Activated CD4-positive, alpha-beta T cell treated with anti-CD3 and anti-CD28 coated beads, Interleukin-2, amount 10 ng/mL, durations not matched to agents 24 days and 14 days (primary cell): ENCODE data around the gene ERMP1. TPM values are rescaled to one million over a fixed set of nuclear protein-coding genes. Genes with fewer than 3 reads are reported as not detected.
"Not testable (repeated sequence)": the region's sequence is repeated elsewhere in the genome, so short reads cannot be mapped to it uniquely, and the experiment has no call there.

Experiments used
- DNase-seq: peaks from one replicate; pipeline ENCODE4 v3.0.0; 2022
- H3K27ac Mint-ChIP-seq: one replicate; pipeline ENCODE4 v1.8.0; 2022; ENCODE audit warnings: mild to moderate bottlenecking, mixed read lengths
- H3K27me3 Mint-ChIP-seq: one replicate; pipeline ENCODE4 v1.8.0; 2022; ENCODE audit warnings: mixed read lengths
- H3K36me3 Mint-ChIP-seq: one replicate; pipeline ENCODE4 v1.8.0; 2022; ENCODE audit warnings: low read depth, mild to moderate bottlenecking, mixed read lengths
- H3K4me1 Mint-ChIP-seq: one replicate; pipeline ENCODE4 v1.8.0; 2021; ENCODE audit warnings: mixed read lengths
- H3K4me3 Mint-ChIP-seq: one replicate; pipeline ENCODE4 v1.8.0; 2022; ENCODE audit warnings: mild to moderate bottlenecking, moderate library complexity, mixed read lengths
- H3K9me3 Mint-ChIP-seq: one replicate; pipeline ENCODE4 v1.8.0; 2021; ENCODE audit warnings: mixed read lengths
- intact Hi-C: fragments of 100-400 bp; cut with micrococcal nuclease; formaldehyde crosslinking; loops from one replicate; pipeline ENCODE4 v1.15.1; 2023
- total RNA-seq: library from RNA; stranded (reverse); gene quantifications from 2 replicates; pipeline ENCODE4 v1.2.3, GENCODE V29; 2022

The ERMP1 gene, protein sequence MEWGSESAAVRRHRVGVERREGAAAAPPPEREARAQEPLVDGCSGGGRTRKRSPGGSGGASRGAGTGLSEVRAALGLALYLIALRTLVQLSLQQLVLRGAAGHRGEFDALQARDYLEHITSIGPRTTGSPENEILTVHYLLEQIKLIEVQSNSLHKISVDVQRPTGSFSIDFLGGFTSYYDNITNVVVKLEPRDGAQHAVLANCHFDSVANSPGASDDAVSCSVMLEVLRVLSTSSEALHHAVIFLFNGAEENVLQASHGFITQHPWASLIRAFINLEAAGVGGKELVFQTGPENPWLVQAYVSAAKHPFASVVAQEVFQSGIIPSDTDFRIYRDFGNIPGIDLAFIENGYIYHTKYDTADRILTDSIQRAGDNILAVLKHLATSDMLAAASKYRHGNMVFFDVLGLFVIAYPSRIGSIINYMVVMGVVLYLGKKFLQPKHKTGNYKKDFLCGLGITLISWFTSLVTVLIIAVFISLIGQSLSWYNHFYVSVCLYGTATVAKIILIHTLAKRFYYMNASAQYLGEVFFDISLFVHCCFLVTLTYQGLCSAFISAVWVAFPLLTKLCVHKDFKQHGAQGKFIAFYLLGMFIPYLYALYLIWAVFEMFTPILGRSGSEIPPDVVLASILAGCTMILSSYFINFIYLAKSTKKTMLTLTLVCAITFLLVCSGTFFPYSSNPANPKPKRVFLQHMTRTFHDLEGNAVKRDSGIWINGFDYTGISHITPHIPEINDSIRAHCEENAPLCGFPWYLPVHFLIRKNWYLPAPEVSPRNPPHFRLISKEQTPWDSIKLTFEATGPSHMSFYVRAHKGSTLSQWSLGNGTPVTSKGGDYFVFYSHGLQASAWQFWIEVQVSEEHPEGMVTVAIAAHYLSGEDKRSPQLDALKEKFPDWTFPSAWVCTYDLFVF
- 17.3 and 18.0 TPM in 2 replicates for total RNA-seq

DNA sequence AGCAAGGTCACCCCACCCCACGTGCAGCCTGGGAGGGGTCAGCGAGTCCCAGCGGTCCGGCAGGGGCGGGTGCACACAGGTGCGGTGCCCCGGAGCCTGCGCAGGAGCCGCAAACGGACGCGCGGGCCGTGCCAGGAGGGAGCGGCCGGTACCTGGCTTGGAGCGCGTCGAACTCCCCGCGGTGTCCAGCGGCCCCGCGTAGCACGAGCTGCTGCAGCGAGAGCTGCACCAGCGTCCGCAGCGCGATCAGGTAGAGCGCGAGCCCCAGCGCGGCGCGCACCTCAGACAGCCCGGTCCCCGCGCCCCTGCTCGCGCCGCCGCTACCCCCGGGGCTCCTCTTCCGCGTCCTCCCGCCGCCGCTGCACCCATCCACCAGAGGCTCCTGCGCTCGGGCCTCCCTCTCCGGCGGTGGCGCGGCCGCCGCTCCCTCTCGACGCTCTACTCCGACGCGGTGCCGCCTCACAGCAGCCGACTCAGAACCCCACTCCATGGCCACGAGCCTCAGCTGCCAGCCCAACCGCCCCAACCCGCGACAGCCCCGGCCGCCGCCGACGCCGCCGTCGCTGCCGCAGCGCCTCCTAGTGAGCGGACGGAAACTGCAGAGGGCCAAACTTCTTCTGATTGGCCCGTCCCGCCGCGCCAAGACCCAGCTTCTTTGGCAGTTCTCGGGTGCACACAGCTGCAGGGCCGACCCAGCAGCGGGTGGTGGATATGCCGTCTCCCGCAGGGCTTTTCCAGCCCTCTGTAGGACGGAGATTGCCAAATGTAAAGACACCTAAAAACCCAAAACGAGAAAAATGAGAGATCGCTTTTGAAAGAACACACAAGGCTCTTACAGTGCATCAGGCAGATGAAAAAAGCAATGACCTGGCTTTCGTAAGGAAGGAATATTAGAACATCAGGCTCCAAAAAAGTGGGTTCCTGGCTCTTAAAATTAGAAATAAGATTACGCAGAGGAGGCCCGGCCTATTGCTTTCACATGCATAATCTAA lies at the start of gene ERMP1:
ERMP1 (minus strand) TSS at position 580 of the 992 bp plus-strand sequence; CDS start at position 490, 90 bp downstream.
- Mint-ChIP-seq H3K27me3 (peaks cover 4% of the 10 kb centered on the region), H3K4me3 (peak within 1 kb of the TSS; percentile 98), H3K27ac (peak within 1 kb of the TSS; percentile 88), H3K9me3 (no peaks in the 10 kb centered on the region), H3K36me3 (peaks cover 23% of the 10 kb centered on the region), H3K4me1 (peaks cover 44% of the 10 kb centered on the region)
- intact Hi-C loops = loop anchor here (1.0 to 2.0 kb wide), 6 partner anchors 8 to 204 kb away; partner anchors contain the start of gene RIC1
- peak; percentile 97 for DNase-seq

DNA sequence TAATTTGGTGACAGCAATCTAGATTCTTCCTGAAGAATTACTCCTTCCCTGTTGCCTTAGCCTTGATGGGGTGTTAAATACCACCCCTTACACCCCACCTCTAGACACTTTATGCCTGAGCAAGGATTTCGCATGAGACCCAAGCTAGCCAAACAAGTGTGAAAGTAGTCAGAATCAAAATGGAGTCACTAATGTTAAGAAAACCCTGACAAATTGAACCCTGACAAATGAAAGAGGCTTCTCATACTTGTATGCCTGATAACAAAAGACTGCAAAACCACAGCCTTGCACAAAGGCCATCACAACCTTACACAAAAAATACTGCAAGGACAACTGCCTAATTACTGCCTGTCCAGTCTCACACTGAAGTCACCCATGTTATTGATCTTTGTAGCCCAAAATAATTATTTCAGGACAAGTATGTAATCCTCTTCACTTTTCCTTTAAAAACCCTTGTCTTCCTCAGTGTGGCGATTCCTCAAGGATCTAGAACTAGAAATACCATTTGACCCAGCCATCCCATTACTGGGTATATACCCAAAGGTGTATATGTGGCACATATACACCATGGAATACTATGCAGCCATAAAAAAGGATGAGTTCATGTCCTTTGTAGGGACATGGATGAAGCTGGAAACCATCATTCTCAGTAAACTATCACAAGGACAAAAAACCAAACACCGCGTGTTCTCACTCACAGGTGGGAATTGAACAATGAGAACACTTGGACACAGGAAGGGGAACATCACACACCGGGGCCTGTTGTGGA lies 49.5 kb upstream of the ERMP1 start:
- H3K36me3 Mint-ChIP-seq, H3K9me3 Mint-ChIP-seq, H3K4me3 Mint-ChIP-seq, DNase-seq, H3K27ac Mint-ChIP-seq, H3K27me3 Mint-ChIP-seq: not testable (repeated sequence)
- intact Hi-C loops = loop anchor here (10.0 kb wide), 1 partner anchor 682 kb away; no protein-coding TSS in a partner anchor
- peaks cover 12% of the 10 kb centered on the region for H3K4me1 Mint-ChIP-seq

DNA sequence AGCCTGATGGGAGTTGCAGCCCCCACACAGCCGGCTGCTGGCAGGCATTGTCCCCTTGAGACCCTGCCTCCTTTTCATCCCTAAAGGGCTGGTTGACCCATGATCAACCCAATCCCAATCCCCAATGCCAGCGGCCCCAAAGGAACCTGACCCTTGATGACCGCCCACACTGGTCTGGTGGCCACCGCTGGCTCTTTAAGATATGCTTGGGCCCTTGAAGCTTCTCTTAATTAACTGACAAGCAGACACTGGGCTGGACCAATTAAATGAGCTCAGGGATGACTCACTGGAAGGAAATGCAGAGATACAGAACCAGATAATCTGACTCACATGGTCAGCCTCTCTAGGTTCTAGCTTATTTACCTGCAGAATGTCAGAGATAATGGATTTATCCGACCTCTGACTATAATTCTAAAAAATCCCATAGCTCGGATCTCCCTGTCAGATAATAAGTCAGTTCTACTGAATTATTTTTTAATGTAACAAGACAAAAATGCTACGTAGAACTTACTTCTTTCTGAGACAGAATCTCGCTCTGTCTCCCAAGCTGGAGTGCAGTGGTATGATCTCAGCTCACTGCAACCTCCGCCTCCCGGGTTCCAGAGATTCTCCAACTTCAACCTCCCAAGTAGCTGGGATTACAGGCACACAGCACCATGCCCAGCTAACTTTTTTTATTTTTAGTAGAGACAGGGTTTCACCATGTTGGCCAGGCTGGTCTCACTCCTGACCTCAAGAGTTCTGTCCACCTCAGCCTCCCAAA lies 46.7 kb upstream of the ERMP1 start:
- intact Hi-C loops = loop anchor here (10.0 kb wide), 1 partner anchor 685 kb away; no protein-coding TSS in a partner anchor
- peaks cover 13% of the 10 kb centered on the region for H3K36me3 Mint-ChIP-seq
- H3K4me1 Mint-ChIP-seq = peaks cover 12% of the 10 kb centered on the region
- H3K27me3 Mint-ChIP-seq = no peaks in the 10 kb centered on the region
- no peak overlapping the region for H3K4me3 Mint-ChIP-seq
- peaks cover 6% of the 10 kb centered on the region for H3K9me3 Mint-ChIP-seq
- no peak for DNase-seq
- H3K27ac Mint-ChIP-seq = no peak overlapping the region

DNA sequence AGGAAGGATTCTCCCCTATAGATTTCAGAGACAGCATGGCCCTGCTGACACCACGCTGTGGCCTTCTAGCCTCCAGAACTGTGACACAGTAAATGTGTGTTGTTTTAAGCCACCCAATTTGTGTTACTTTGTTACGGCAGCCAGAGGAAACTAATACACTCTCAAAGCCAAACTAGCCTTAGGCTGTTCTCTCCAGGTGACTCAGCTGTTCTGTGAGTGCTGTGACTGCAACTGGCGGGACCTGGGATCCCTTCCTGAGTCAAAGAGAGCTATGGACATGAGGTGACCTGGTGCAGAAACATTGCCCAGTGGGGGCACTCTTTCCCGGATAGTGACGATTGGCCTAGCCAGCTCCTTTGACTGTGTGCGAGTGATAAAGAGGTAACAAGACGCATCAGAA lies 43.8 kb upstream of the ERMP1 start:
- H3K4me1 Mint-ChIP-seq = peaks cover 22% of the 10 kb centered on the region
- no peak overlapping the region for H3K4me3 Mint-ChIP-seq
- H3K9me3 Mint-ChIP-seq = peaks cover 6% of the 10 kb centered on the region
- peaks cover 17% of the 10 kb centered on the region for H3K36me3 Mint-ChIP-seq
- no peak for DNase-seq
- H3K27me3 Mint-ChIP-seq = no peaks in the 10 kb centered on the region
- intact Hi-C loops = no loop called here
- H3K27ac Mint-ChIP-seq = no peak overlapping the region

DNA sequence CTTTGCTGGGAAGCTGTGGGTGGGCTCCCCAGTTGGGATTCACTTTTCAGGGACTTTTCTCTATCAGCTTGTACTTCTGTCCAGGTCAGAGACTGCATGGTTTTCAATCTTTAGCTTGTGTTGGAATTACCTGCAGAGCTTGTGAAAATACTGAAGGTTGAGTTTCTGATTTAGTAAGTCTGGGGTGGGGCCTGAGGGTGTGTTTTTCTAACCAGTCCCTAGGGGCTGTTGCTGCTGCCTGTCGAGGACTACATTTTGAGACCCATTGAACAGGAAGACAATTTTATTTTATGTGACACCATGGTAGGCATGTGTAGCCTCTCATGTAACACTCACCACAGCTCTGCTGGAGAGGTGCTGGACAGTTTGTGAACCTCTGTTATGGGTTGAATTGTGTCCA lies 43.1 kb upstream of the ERMP1 start:
- intact Hi-C loops = no loop called here
- H3K9me3 Mint-ChIP-seq = peaks cover 6% of the 10 kb centered on the region
- no peak for DNase-seq
- peaks cover 22% of the 10 kb centered on the region for H3K4me1 Mint-ChIP-seq
- no peak overlapping the region for H3K27ac Mint-ChIP-seq
- H3K36me3 Mint-ChIP-seq = peaks cover 17% of the 10 kb centered on the region
- H3K4me3 Mint-ChIP-seq = no peak overlapping the region
- H3K27me3 Mint-ChIP-seq = no peaks in the 10 kb centered on the region

DNA sequence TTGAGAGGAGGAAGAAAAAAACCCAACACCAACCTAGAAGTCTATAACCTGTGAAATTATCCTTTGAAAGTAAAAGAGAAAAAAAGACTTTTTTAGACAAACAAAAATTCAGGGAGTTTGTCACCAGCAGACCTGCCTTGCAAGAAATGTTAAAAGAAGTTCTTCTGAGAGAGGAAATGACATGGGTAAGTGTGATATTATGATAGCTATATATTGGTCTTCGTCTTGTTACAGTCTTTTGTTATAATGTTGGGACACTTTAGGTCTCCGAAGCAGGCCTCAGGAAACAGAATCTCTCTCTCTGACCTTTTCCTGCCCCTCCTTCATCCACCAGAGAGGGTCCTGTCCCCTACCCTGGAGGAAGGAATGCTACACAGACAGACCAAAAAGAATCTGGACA lies 41.1 kb upstream of the ERMP1 start:
- Mint-ChIP-seq H3K4me3 (no peak overlapping the region), H3K27me3 (no peaks in the 10 kb centered on the region), H3K9me3 (peaks cover 6% of the 10 kb centered on the region), H3K4me1 (peaks cover 27% of the 10 kb centered on the region), H3K36me3 (peaks cover 20% of the 10 kb centered on the region), H3K27ac (no peak overlapping the region)
- no peak for DNase-seq
- intact Hi-C loops = no loop called here

DNA sequence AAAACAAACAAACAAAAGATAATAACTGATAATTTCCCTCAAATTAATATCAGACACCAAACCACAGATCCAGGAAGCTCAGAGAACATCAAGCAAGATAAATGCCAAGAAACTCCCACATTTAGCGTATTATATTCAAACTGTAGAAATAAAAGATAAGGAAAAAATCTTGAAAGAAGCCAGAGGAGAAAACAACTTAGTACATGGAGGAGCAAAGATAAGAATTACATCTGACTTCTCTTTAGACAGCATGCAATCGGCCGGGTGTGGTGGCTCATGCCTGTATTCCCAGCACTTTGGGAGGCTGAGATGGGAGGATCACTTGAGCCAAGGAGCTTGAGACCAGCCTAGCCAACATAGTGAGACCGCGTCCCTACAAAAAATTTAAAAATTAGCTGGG lies 40.5 kb upstream of the ERMP1 start:
- no peaks in the 10 kb centered on the region for H3K27me3 Mint-ChIP-seq
- H3K36me3 Mint-ChIP-seq = peaks cover 20% of the 10 kb centered on the region

DNA sequence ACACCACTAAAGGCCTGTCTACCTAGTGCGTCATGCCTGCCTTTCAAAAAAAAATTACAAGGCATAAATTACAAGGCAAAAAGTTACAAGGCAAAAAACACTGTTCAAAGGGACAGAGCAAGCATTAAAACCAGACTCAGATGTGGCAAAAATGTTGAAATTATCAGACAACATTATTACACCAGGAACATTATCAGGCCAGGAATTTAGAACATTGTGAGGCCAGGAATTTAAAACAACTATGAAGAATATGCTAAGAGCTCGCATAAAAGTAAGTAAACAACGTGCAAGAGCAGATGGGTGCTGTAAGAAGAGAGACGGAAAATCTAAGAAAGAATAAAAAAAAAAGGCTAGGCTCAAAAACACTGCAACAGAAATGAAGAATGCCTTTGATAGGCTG lies 39.6 kb upstream of the ERMP1 start:
- H3K36me3 Mint-ChIP-seq = peaks cover 23% of the 10 kb centered on the region
- H3K27me3 Mint-ChIP-seq = no peaks in the 10 kb centered on the region
- peaks cover 6% of the 10 kb centered on the region for H3K9me3 Mint-ChIP-seq
- intact Hi-C loops = no loop called here
- peaks cover 27% of the 10 kb centered on the region for H3K4me1 Mint-ChIP-seq
- no peak for DNase-seq
- H3K27ac Mint-ChIP-seq = no peak overlapping the region
- no peak overlapping the region for H3K4me3 Mint-ChIP-seq

More for the DNA sequence above, 40.5 kb upstream of the ERMP1 start:
- H3K4me3 Mint-ChIP-seq = no peak overlapping the region
- H3K27ac Mint-ChIP-seq = no peak overlapping the region
- DNase-seq = no peak
- intact Hi-C loops = no loop called here
- peaks cover 27% of the 10 kb centered on the region for H3K4me1 Mint-ChIP-seq
- peaks cover 6% of the 10 kb centered on the region for H3K9me3 Mint-ChIP-seq

DNA sequence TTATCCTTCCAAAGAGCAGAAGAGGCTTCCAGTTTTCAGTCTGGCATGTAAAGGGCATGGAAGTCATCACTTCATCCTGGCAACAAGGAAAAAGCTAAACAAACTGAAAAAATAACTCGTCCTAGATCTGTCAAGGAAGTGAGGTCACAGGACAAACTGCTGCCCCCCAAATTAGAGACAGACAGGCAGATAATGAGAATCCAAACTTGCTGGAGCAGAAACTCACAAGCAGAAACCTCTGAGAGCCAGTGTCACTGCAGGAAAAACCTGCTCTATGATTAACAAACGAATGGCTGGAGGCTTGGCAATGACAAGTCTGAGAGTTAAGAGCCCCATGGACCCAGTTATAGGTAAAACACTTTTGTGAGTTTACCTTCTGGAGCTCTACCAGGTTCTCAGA lies 38.9 kb upstream of the ERMP1 start:
- DNase-seq = no peak
- Mint-ChIP-seq H3K4me1 (peaks cover 27% of the 10 kb centered on the region), H3K9me3 (peaks cover 6% of the 10 kb centered on the region), H3K27me3 (no peaks in the 10 kb centered on the region), H3K36me3 (peaks cover 23% of the 10 kb centered on the region), H3K4me3 (no peak overlapping the region), H3K27ac (no peak overlapping the region)
- intact Hi-C loops = no loop called here

DNA sequence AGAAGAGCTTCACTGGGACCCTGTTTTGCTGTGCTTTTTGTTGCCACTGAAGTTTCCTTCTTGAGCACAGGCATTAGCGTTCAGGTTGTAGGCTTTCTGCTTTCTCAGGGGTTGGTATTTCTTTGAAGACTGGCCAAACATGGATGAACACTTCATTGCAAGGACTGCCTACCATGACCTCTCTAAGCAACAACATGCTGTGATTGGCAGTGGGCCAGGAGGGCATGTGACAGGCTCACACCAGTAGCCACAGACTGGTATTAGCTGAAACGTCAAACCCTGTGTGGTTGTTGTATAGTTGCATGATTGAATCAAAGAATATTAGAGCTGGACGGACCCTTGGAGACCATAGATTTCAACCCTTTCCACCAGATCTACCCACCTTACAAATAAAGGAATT lies 37.8 kb upstream of the ERMP1 start:
- peaks cover 23% of the 10 kb centered on the region for H3K4me1 Mint-ChIP-seq
- intact Hi-C loops = no loop called here

DNA sequence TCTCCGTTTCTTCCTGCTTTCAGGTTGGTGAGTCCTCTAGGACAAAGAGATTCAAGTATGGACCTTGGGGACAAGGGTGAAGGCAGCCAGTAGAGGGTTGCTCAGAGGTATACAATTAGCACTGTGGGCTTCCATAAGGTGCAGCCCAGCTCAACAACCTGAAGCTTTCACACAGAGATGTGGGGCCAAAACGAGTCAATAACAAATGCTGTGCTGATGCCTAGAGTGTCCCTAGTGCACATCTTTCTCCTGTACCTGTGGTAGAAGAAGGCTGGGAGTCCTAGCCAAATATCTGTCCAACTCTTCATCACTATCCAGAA lies 37.1 kb upstream of the ERMP1 start:
- Mint-ChIP-seq H3K9me3 (no peaks in the 10 kb centered on the region), H3K27ac (no peak overlapping the region), H3K4me1 (peaks cover 20% of the 10 kb centered on the region), H3K4me3 (no peak overlapping the region), H3K27me3 (no peaks in the 10 kb centered on the region), H3K36me3 (peaks cover 11% of the 10 kb centered on the region)
- no peak for DNase-seq
- intact Hi-C loops = no loop called here

More for the DNA sequence above, 37.8 kb upstream of the ERMP1 start:
- Mint-ChIP-seq H3K4me3 (no peak overlapping the region), H3K27me3 (no peaks in the 10 kb centered on the region), H3K27ac (no peak overlapping the region), H3K9me3 (no peaks in the 10 kb centered on the region), H3K36me3 (peaks cover 15% of the 10 kb centered on the region)
- no peak for DNase-seq

DNA sequence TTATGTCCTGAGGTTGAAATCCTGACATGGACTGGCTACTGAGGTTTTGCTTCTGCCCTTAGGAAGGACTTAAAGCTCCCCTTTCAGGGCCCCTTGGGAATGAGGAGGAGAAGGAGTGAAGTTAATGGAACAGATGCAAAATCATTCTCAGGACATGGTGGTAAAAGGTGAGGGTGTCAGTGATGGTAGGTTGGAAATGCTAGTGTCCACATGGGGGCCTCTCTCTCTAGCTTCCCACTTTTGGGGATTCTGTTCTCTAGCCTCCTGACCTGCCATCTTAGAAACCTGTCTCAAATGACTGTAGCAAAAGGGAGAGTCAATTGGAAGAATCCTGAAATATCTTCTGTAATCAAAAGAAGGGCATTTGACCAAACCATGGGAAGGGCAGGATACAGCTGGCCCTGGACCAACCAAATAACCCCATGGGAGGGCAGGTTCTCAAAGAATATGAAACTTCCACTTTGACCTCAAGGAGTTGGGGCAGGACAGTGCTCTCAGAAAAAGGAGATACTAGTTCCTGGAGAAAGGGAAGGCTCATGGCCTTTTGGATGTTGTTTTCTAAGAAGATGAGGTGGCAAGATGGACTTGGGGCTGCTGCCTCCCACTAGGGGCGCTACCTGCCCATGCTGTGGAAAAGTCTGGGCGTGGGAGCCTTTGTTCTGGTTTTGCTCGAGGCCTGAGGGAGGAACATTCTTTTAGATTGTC lies 36.5 kb upstream of the ERMP1 start:
- Mint-ChIP-seq H3K36me3 (peaks cover 10% of the 10 kb centered on the region), H3K4me1 (peaks cover 18% of the 10 kb centered on the region), H3K9me3 (no peaks in the 10 kb centered on the region), H3K4me3 (no peak overlapping the region), H3K27me3 (no peaks in the 10 kb centered on the region), H3K27ac (no peak overlapping the region)
- peak; percentile 69 for DNase-seq
- intact Hi-C loops = no loop called here
